ENCODE measurements around the gene GPR32. TPM values are rescaled to one million over a fixed set of nuclear protein-coding genes. Genes with fewer than 3 reads are reported as not detected.

The GPR32 gene
- total RNA-seq, 3 donors from 2014 or later (not counting 1 experiment from before 2014, with no cell fraction given), result not detected

DNA sequence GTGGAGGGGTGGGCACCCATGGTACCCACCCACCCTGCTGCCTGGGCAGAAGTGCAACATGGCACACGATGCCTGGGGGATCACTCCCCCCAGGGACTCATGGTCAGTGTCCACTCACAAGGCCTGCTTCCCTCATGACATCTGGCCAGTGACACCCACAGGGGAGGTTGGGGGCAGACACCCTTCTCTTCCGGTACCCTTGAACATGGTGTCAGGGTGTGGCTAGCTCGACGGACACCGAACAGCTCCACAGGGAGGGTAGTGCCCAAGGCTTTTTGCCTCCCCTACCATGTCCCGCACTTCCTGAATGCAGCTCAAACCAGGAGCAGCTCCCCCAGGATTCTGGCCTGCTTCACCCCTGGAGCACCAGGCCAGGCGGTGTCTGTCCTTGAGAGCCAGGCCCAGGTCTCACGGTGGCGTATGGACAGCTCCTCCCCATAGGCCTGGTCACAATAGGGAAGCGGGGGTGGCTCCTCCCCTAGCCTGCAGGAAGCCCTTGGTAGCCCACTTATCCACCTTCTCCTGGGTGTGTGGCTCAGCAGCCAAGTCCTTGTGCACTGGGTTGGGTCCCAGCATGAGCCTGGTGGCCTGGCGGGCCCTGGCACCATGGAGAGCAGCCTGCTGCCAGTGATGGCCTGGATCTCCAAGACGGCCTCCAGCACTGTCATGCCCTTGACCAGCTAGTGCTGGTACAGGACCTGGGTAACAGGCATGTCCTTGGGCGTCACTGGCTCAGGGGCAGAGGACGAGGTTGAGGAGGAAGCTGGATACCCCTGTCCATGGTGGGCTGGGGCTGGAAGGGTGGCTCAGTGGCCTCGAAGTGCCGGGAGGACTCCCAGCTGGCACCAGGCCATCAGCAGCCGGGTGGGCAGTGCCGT is 27.8 kb downstream of the GPR32 start:
- Mint-ChIP-seq H3K36me3 (no peaks in the 10 kb centered on the region), H3K27me3 (ENCODE audit: low read depth in 2 of 2) (no peaks in the 10 kb centered on the region), H3K4me3 (no peak overlapping the region), H3K27ac (no peak overlapping the region), H3K4me1 (peaks cover 5 to 12% of the 10 kb centered on the region in 2 donors), H3K9me3 (no peaks in the 10 kb centered on the region)
- Histone ChIP-seq H3K27me3 (ENCODE audit: control insufficient read depth, insufficient read depth, low read length) (no peaks in the 10 kb centered on the region), H3K9me3 (ENCODE audit: control insufficient read depth, insufficient read depth, low read length) (no peaks in the 10 kb centered on the region), H3K4me3 (ENCODE audit: low read length) (no peak overlapping the region), H3K36me3 (ENCODE audit: control insufficient read depth, insufficient read depth, low read length) (peaks cover 26% of the 10 kb centered on the region), H3K27ac (ENCODE audit: low read length) (no peak overlapping the region), H3K4me1 (ENCODE audit: control insufficient read depth, insufficient read depth, low read length) (peaks cover under 1% of the 10 kb centered on the region)
- no peak for DNase-seq
- TF ChIP-seq, protein P1, sequence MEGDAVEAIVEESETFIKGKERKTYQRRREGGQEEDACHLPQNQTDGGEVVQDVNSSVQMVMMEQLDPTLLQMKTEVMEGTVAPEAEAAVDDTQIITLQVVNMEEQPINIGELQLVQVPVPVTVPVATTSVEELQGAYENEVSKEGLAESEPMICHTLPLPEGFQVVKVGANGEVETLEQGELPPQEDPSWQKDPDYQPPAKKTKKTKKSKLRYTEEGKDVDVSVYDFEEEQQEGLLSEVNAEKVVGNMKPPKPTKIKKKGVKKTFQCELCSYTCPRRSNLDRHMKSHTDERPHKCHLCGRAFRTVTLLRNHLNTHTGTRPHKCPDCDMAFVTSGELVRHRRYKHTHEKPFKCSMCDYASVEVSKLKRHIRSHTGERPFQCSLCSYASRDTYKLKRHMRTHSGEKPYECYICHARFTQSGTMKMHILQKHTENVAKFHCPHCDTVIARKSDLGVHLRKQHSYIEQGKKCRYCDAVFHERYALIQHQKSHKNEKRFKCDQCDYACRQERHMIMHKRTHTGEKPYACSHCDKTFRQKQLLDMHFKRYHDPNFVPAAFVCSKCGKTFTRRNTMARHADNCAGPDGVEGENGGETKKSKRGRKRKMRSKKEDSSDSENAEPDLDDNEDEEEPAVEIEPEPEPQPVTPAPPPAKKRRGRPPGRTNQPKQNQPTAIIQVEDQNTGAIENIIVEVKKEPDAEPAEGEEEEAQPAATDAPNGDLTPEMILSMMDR (IDR thresholded peaks at IDR 0.05), result no peak
- 93% methylated on average over 18 of the region's 18 CpGs for WGBS (ENCODE audit: insufficient coverage)
- intact Hi-C loops (cut with micrococcal nuclease), result no loop called here
- no peak for ATAC-seq

DNA sequence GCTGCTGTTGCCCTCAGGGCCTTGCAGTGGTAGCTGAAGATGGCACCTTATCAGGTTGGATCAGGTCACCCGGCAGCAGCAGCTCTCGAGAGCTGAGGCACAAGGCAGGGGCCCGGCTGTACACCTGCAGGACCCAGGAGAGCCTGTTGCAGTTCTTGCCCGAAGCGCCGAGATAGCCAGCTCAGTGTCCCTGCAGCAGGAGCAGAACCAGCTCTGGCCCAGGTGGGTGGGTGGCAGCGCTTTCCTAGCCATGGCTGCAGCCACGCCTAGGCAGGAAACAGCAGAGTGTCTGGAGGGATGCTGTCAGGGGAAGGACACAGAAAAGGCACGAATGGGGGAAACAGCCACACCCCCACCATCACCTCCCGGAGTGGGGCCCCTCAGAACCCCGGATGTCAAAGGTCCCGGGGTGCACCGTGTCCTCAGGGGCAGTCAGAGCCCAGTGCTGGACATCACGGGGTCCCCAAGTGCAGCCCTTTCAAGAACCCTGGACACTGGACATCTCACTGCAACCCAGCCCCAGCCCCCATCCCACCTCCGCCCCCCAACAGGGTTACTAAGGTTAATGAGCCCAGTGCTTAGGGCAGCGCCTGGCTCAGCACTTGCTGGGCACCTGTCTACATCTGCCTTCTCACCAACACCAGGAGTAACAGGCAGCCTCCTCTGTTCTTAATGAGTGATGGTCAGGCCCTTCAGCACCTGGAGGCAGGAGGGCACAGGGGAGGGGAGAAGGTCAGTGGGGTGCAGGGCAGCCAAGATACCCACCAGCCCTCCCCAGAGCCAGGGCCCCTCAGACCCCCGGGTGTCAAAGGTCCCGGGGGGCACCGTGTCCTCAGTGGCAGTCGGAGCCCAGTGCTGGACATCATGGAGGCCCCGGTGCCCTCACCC is 28.6 kb downstream of the GPR32 start:
- WGBS (ENCODE audit: insufficient coverage), result 93% methylated on average over 21 of the region's 21 CpGs
- no peak overlapping the region for H3K27ac ChIP-seq (ENCODE audit: low read length)
- H3K9me3 Mint-ChIP-seq, result no peaks in the 10 kb centered on the region
- H3K27me3 Mint-ChIP-seq (ENCODE audit: low read depth in 2 of 2), result no peaks in the 10 kb centered on the region
- no peaks in the 10 kb centered on the region for H3K9me3 ChIP-seq (ENCODE audit: control insufficient read depth, insufficient read depth, low read length)
- no peak overlapping the region for H3K27ac Mint-ChIP-seq
- no peak for ATAC-seq
- H3K4me3 Mint-ChIP-seq, result no peak overlapping the region
- H3K4me3 ChIP-seq (ENCODE audit: low read length), result no peak overlapping the region
- H3K4me1 Mint-ChIP-seq, result peaks cover 13 to 21% of the 10 kb centered on the region in 2 donors
- H3K36me3 ChIP-seq (ENCODE audit: control insufficient read depth, insufficient read depth, low read length), result peaks cover 26% of the 10 kb centered on the region
- H3K27me3 ChIP-seq (ENCODE audit: control insufficient read depth, insufficient read depth, low read length), result no peaks in the 10 kb centered on the region
- H3K4me1 ChIP-seq (ENCODE audit: control insufficient read depth, insufficient read depth, low read length), result peaks cover 9% of the 10 kb centered on the region
- intact Hi-C loops (cut with micrococcal nuclease), result no loop called here
- H3K36me3 Mint-ChIP-seq, result no peaks in the 10 kb centered on the region
- no peak for DNase-seq
- TF ChIP-seq, protein P1 (IDR thresholded peaks at IDR 0.05), result no peak

DNA sequence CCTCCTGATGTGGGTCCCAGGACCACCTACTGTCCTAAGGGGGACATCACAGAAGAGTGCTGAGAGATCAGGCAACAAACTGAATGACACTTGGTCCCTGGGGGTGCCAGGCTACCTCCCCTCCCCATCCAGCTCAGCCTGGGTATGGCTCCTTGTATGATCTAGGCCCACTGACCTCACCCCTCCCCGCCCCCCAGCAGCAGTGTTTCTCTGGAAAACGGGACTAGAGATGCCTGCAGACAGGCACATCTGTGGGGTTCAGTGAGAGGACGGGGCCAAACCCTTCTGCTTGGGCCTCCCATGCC is 29.2 kb downstream of the GPR32 start:
- DNase-seq, result no peak
- H3K27me3 Mint-ChIP-seq (ENCODE audit: low read depth in 2 of 2), result no peaks in the 10 kb centered on the region
- Histone ChIP-seq H3K4me1 (ENCODE audit: control insufficient read depth, insufficient read depth, low read length) (peaks cover 10% of the 10 kb centered on the region), H3K27me3 (ENCODE audit: control insufficient read depth, insufficient read depth, low read length) (no peaks in the 10 kb centered on the region), H3K9me3 (ENCODE audit: control insufficient read depth, insufficient read depth, low read length) (no peaks in the 10 kb centered on the region), H3K27ac (ENCODE audit: low read length) (no peak overlapping the region), H3K36me3 (ENCODE audit: control insufficient read depth, insufficient read depth, low read length) (peaks cover 26% of the 10 kb centered on the region), H3K4me3 (ENCODE audit: low read length) (no peak overlapping the region)
- peaks cover 18 to 27% of the 10 kb centered on the region in 2 donors for H3K4me1 Mint-ChIP-seq
- TF ChIP-seq, protein P1 (IDR thresholded peaks at IDR 0.05), result no peak
- ATAC-seq, result no peak
- no peaks in the 10 kb centered on the region for H3K9me3 Mint-ChIP-seq
- no peak overlapping the region for H3K27ac Mint-ChIP-seq
- intact Hi-C loops (cut with micrococcal nuclease), result no loop called here
- H3K36me3 Mint-ChIP-seq, result no peaks in the 10 kb centered on the region
- H3K4me3 Mint-ChIP-seq, result no peak overlapping the region
- WGBS (ENCODE audit: insufficient coverage), result 98% methylated on average over 3 of the region's 3 CpGs

Data from natural killer cell (primary cell).